Fibroblast of villous mesenchyme (primary cell): Measurements from ENCODE around the gene F11. TPM values are rescaled to one million over a fixed set of nuclear protein-coding genes. Genes with fewer than 3 reads are reported as not detected.
A peak's percentile ranks its signal among the peaks of the same experiment; 100 is the strongest.

ENCODE experiments used
- DNase-seq: peaks from one replicate; pipeline ENCODE4 v3.0.0-alpha.2; 2010; ENCODE audit warnings: low read depth
- H3K4me3 ChIP-seq: 2 replicates; pipeline ENCODE4 v1.5.1; 2011; ENCODE audit warnings: low read depth, mild to moderate bottlenecking, low read length
- CTCF ChIP-seq: IDR thresholded peaks from 2 replicates; pipeline ENCODE4 v1.5.1; 2012; ENCODE audit warnings: low read depth, mild to moderate bottlenecking, low read length; ENCODE audit not compliant: insufficient read depth
- total RNA-seq: library from RNA; depleted of rRNA; stranded (reverse); fragments of >200 nt; gene quantifications from 2 replicates; pipeline ENCODE4 v1.2.3, GENCODE V29; 2012

Gene F11
- total RNA-seq, 1 donor = not detected

- TF ChIP-seq CTCF = no peak
- H3K4me3 ChIP-seq = no peak within 1 kb of the TSS
- no peak for DNase-seq
Observed at GRCh38 chr4:186227221-186227620, 38.8 kb upstream of the F11 start, which contains the start of gene KLKB1. TSS of gene KLKB1 (plus strand) at chr4:186227507. CDS start at chr4:186228196, 689 bp downstream.

GRCh38 chr4:186227744-186228513 lies 38.1 kb upstream of the F11 start:
- H3K4me3 ChIP-seq = no peak overlapping the region
- no peak for DNase-seq

GRCh38 chr4:186228514-186228894 lies 37.5 kb upstream of the F11 start:
- H3K4me3 ChIP-seq = no peak overlapping the region
- no peak for TF ChIP-seq CTCF
- DNase-seq = peak; percentile 29

More at GRCh38 chr4:186227744-186228513, 38.1 kb upstream of the F11 start:
- TF ChIP-seq CTCF = no peak

DNA sequence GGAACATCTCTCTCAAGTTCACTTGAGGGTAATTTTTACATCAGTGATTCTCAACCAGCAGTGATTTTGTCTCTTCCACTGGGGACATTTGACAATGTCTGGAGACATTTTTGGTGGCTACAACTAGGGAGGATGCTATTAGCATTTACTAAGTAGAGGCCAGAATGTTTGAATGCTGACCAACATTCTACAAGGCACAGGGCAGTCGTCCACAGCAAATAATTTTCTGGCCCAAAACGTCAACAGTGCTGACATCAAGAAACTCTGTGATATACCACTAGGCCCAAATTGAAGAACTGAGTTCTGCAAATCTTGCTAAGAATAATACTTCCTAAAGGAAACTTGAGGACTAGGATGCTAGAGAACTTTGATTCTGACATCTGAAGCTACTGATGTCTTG lies 31.6 kb upstream of the F11 start:
- no peak for TF ChIP-seq CTCF
- DNase-seq = no peak
- H3K4me3 ChIP-seq = no peak overlapping the region

DNA sequence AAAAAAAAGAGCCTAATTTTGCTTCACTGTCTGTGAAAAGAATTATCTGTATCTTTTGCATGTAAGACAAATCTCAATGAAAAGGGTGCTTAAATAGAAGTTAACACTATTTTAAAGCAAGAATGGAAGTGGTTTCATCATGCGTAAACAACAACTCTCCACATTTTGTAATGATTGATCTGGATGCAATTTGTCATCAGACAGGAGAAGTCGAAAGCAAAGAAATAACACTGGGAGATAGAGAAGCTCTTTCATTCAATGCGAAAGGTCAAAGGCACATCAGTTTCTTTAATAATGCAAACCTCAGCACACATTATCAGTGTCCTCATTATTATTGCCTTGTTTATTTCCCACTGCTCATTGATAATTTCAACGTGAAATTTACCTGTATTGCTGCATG lies 29.9 kb upstream of the F11 start:
- H3K4me3 ChIP-seq = no peak overlapping the region
- no peak for DNase-seq
- no peak for TF ChIP-seq CTCF

DNA sequence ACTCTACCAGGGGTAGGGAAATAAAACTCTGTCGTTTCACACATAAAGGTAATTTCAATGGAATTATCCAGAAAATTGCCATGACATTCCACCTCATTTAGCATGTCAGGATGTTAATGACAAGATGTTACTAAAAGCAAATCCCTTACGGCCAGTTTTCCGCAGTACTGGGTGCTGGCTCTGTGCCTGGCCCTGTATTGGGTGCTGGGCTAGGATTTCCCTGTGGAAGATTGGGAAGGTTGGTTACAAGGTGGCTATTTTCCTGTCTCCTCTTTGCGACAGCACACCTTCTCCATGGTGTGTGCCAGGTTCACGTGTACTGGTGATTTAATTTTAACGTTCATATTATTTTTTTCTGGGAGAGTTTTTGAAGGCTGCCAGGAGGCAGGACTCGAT lies 25.5 kb upstream of the F11 start:
- DNase-seq = no peak

More for the DNA sequence above, 25.5 kb upstream of the F11 start:
- no peak for TF ChIP-seq CTCF
- H3K4me3 ChIP-seq = no peak overlapping the region
